Measurements from ENCODE around the gene DHX9.

- TF ChIP-seq EZH2 (IDR thresholded peaks at IDR 0.05; ENCODE audit: borderline replicate concordance, insufficient read depth, low read length, poor library complexity, severe bottlenecking) = no peak
- no peak for TF ChIP-seq CTCF (IDR thresholded peaks at IDR 0.05; ENCODE audit: poor library complexity, severe bottlenecking)
- no peak for TF ChIP-seq RAD21 (conservative IDR thresholded peaks at IDR 0.05)
- TF ChIP-seq TAF1 (IDR thresholded peaks at IDR 0.05; ENCODE audit: low read depth) = no peak
- no peak for TF ChIP-seq REST (IDR thresholded peaks at IDR 0.05; ENCODE audit: borderline replicate concordance)
- TF ChIP-seq POLR2AphosphoS5 (IDR thresholded peaks at IDR 0.05) = no peak
- TF ChIP-seq EP300 (conservative IDR thresholded peaks at IDR 0.05; ENCODE audit: poor library complexity, severe bottlenecking) = no peak
- TF ChIP-seq MXI1 (conservative IDR thresholded peaks at IDR 0.05; ENCODE audit: poor library complexity, severe bottlenecking) = no peak
These were observed 8.0 kb downstream of the DHX9 start for GRCh38 chr1:182847105-182847504.
